H1 (cell line): ENCODE data around the gene HSD17B4.

Experiments
- CEBPB ChIP-seq: IDR thresholded peaks from 2 replicates; pipeline ENCODE4 v1.6.1; 2012; ENCODE audit warnings: low read depth, low read length
- CHD2 ChIP-seq: IDR thresholded peaks from 2 replicates; pipeline ENCODE4 v1.6.1; 2012; ENCODE audit warnings: low read length, improper control_type of control experiment
- CTCF ChIP-seq, 3 experiments: IDR thresholded peaks; 1 replicate in 2 of 3; 2 replicates in 1 of 3; pipeline versions ENCODE4 v1.5.1 to v1.6.1; 2011; ENCODE audit warnings: low read length in 3 of 3, mild to moderate bottlenecking in 3 of 3, inconsistent platforms in 2 of 3, low read depth in 1 of 3, moderate library complexity in 1 of 3; ENCODE audit not compliant: insufficient read depth in 1 of 3; ENCODE audit errors: control extremely low read depth in 1 of 3
- GABPA ChIP-seq: IDR thresholded peaks from 2 replicates; pipeline ENCODE4 v1.6.1; 2011; ENCODE audit warnings: mild to moderate bottlenecking, low read length, moderate library complexity, borderline replicate concordance; ENCODE audit not compliant: insufficient read depth
- GTF2F1 ChIP-seq: IDR thresholded peaks from 2 replicates; pipeline ENCODE4 v1.6.1; 2012; ENCODE audit warnings: low read depth, low read length, improper control_type of control experiment, borderline replicate concordance
- MAX ChIP-seq: IDR thresholded peaks from 2 replicates; pipeline ENCODE4 v1.6.1; 2012; ENCODE audit warnings: inconsistent platforms
- POLR2A ChIP-seq, 2 experiments: IDR thresholded peaks; 1 replicate in 1 of 2; 2 replicates in 1 of 2; pipeline ENCODE4 v1.6.1; 2011; ENCODE audit warnings: low read depth in 2 of 2, low read length in 2 of 2, mild to moderate bottlenecking in 2 of 2; ENCODE audit errors: control extremely low read depth in 1 of 2
- POLR2AphosphoS5 ChIP-seq: IDR thresholded peaks from 2 replicates; pipeline ENCODE4 v1.6.1; 2011; ENCODE audit warnings: low read depth, low read length
- RAD21 ChIP-seq, 2 experiments: IDR thresholded peaks in 1 of 2; conservative IDR thresholded peaks in 1 of 2; 2 replicates each; pipeline ENCODE4 v1.6.1; 2011; ENCODE audit warnings: low read depth in 2 of 2, low read length in 2 of 2, improper control_type of control experiment in 1 of 2, inconsistent platforms in 1 of 2, mild to moderate bottlenecking in 1 of 2, moderate library complexity in 1 of 2

GRCh38 chr5:119445544-119445943 is 6.8 kb upstream of the HSD17B4 start:
- TF ChIP-seq CHD2 (no peak), POLR2A (IDR thresholded peaks at IDR 0.05; ENCODE audit: control extremely low read depth in 1 of 2, low read depth in 2 of 2, low read length in 2 of 2) (no peak), GTF2F1 (no peak), CEBPB (no peak), CTCF (IDR thresholded peaks at IDR 0.05; ENCODE audit: control extremely low read depth in 1 of 3, insufficient read depth in 1 of 3, low read depth in 1 of 3, low read length in 3 of 3) (no peak), GABPA (no peak), RAD21 (IDR thresholded peaks at IDR 0.05 in 1 of 2, conservative IDR thresholded peaks at IDR 0.05 in 1 of 2; ENCODE audit: low read depth in 2 of 2, low read length in 2 of 2) (no peak), MAX (0 out of 2 replicates have a peak, but pooled peaks have one; percentile 12), POLR2AphosphoS5 (no peak)
